ENCODE data around the gene CPTP.
A peak's percentile ranks its signal among the peaks of the same experiment; 100 is the strongest.
"Not testable (repeated sequence)": the region's sequence is repeated elsewhere in the genome, so short reads cannot be mapped to it uniquely, and the experiment has no call there.

CPTP gene

DNA sequence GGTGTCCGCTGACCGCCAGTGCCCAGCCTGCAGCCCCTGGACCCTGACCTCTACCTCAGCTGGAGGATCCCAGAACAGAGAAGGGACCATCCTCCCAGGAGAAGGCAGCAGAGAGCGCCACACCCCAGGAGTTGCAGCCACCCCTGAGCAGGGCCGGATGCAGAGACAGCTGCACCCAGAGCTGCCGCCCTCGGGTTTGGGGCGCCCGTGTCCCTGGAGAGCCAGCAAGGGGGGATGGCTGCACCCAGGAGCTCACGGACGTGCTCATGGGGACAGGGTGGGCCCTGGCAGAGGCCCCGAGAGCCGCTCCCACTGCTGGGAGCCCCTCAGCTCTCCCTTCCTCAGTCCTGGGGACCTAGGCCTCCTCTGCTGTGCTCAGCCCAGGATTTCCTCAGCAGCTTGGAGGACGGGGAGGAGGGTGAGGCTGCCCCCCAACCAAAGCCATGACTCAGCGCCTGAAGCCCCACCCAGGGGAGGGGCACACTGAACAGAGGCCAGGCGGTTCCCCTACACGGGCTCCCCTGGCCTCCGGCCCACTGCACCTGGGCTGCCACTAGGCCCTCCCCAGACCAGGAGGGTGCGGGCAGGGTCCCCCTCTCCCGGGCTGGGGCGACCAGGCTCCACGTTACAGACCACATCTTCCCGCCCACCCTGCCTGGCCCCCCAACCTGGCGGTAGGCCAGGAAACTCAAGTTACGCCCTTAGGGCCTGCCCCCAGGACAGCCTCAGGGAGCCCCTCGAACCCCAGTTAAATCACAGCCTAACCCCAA lies 19.1 kb upstream of the CPTP start:
- DNase-seq (ENCODE audit: low read depth in 1 of 2, low spot score in 1 of 2): peak; percentile 51 to 55

DNA sequence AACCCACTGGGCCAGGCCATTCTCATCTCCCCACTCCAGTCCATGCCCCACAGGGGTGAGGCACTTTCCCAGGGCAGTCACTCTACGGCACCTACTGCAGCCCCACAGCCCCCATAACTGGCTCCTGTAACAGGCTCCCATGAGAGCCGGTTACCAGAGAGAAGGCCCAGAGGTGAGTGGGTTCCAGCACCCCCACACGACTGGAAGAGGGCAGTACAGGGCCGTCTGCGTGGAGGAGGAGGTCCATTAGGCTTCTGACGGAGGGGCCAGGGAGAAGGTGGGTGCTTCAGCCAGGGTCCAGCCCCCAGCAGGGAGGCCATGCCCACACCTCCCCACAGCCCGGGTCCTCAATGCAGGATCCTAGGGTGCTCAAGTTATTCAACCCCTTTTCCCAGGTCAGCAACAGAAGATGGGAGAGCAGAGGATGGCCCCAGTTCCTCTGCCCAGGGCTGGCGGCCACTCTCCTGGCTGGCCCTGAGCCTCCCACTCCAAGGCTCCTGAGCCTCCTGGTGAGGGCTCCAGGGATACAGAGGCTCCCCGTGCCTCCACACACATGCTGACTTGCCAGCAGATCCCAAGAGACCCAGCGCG lies 18.4 kb upstream of the CPTP start:
- no peak for DNase-seq (ENCODE audit: low read depth in 1 of 2, low spot score in 1 of 2)

DNA sequence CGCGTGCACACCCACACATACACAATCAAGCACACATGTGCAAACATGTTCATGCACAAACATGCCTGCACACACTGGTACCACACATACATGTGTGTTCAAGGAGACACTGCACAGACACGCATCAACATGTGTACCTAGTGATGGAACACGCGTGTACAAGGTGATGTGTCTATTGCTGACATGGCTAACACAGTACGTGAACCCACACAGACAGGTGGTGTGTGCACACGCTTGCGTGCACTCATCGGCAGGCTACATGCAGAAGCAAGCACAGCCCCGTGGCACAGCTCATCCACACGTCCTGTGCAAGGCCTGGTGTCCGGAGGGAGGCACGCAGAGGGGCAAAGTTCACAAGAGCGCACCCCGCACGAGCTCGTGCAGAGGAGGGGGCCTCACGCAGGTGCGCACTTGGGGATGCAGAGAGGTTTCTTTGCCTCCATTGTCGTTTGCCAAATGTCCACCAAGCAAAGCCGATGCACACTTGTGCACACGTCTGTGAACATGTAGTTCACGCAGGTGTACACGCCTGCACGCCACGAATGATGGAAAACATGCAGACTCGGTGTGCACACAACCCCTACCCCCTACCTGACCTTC lies 17.8 kb upstream of the CPTP start:
- no peak for DNase-seq (ENCODE audit: low read depth in 1 of 2, low spot score in 1 of 2)

DNA sequence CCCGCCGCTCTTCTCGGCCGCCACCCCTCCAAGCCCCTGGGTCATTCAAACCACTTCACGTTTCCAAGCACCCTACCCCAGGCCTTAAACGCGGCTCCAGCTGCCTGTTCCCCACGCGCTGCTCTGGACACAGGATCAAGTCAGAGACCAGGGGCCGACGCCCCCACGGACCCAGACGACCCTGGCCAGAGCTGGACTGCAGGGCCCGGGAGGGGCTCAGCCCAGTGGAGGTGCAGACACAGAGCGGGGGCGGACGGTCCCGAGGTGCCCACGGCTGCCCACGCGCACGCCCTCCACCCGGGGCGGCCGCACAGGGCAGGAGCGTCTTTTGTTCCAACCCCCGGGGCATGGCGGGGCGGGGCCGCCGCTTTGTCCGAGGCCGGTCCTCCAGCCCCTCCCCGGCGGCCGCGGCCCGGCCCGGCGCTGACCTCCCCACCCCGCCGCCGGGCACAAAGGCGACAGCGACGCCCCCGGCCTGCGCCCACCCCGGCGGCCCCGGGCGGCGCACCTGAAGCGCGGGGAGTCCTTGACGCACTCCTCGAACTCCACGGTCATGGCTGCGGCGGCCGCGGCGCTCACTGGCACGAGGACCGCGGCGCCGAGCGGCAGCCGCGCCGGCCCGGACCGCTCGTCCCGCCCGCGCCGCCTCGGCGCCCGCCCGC lies 17.2 kb upstream of the CPTP start:
- no peak for DNase-seq (ENCODE audit: low read depth in 1 of 2, low spot score in 1 of 2)

DNA sequence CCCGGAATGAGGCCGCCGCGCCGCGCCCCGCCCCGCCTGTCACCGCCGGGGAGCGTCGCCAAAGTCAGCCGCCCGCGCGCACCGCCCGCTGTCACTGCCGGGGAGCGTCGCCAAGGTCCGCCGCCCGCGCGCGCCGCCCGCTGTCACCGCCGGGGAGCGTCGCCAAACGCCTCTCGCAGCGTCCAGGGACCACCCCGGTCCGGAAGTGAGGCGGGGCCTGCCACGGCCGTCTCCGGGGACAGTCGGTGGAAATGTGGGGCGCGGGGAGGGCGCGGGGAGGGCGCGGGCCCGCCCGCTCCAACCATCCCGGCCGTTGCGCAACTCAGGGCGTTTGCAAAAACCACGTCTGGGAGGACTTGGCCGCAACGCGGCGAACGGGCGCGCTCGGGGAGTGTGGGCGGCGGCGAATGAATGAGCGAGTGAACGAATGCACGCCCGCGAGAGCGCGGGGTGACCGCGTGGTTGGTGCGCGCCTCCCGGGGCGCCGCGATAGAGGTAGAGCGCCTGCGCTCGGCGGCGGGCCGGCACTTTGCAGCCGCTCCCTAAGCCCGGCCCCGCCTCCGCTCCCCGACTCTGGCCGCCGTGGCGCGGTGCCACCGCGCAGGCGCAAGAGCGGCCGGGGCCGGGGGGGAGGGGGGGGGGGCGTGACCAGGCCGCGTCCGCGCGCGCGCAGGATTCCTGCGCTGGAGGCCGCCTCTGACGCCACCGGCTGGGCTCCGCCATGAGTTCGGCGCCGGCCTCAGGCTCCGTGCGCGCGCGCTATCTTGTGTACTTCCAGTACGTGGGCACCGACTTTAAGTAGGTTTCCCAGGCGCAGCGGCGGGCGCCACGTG lies 16.5 kb upstream of the CPTP start, which contains the start of the genes ACAP3 and PUSL1:
TSS of gene ACAP3 (minus strand) at position 8 of the 833 bp plus-strand sequence. CDS start 115 bp downstream, outside the sequence.
TSS of gene PUSL1 (plus strand) at position 675 of the 833 bp plus-strand sequence. CDS start at position 722, 47 bp downstream.
- DNase-seq (ENCODE audit: low read depth in 1 of 2, low spot score in 1 of 2): peak; percentile 82 to 83

DNA sequence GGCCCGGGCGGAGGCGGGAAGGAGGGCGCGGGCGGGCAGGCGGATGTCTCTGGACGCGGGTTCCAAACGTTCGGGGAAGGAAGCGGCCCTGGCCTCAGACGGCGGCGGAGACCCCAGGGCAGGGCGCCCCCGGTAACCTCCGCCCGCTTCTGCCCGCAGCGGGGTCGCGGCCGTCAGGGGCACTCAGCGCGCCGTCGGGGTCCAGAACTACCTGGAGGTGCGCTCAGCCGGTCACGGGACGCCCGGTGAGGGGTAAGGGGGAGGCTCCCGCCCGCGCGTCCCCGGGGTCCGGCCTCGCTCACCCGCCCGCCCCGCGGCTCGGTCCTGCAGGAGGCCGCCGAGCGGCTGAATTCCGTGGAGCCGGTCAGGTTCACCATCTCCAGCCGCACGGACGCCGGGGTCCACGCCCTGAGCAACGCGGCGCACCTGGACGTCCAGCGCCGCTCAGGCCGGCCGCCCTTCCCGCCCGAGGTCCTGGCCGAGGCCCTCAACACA lies 15.8 kb upstream of the CPTP start:
- no peak for DNase-seq (ENCODE audit: low read depth in 1 of 2, low spot score in 1 of 2)

DNA sequence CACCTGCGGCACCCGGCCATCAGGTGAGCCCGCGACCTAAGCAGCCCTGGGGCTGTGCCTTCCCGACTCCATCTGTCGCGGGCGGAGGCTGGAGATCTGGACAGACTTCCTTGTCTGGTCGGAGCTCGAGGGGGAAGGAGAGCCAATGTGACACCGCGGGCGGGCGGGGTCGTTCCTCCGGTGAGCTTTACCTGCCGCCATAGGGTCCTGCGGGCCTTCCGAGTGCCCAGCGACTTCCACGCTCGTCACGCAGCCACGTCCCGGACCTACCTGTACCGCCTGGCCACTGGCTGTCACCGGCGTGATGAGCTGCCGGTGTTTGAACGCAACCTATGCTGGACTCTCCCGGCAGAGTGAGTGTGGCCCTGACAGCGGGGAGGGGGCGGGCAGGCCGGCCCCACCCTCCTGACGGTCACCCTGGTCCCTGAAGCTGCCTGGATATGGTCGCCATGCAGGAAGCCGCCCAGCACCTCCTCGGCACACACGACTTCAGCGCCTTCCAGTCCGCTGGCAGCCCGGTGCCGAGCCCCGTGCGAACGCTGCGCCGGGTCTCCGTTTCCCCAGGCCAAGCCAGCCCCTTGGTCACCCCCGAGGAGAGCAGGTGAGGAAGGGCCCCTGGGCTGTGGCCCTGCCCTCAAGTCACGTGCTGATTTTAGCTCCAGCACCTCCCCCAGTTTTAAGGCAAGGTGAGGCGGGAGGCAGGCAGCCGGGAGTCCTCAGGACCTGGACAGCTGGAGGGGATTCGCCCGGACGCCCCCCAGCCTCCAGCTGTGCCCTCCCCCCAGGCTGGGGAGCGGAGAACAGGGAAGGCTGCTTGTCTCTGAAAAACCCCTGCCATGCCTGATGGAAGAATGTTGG lies 15.1 kb upstream of the CPTP start:
- DNase-seq (ENCODE audit: low read depth in 1 of 2, low spot score in 1 of 2): no peak

DNA sequence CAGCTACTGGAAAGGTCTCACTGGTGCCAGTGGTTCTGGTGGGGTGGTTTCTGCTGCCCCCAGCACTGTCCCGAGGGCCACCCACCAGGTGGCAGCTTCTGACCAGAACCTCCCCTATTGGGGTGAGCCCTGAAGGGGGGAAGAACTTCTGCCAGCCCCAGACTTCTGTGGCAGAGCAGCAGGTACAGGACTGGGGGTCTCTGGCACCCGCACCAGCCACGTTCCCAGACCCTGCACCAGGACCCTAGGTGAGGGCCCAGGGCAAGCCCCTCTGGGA lies 14.6 kb upstream of the CPTP start:
- no peak for DNase-seq (ENCODE audit: low read depth in 1 of 2, low spot score in 1 of 2)

DNA sequence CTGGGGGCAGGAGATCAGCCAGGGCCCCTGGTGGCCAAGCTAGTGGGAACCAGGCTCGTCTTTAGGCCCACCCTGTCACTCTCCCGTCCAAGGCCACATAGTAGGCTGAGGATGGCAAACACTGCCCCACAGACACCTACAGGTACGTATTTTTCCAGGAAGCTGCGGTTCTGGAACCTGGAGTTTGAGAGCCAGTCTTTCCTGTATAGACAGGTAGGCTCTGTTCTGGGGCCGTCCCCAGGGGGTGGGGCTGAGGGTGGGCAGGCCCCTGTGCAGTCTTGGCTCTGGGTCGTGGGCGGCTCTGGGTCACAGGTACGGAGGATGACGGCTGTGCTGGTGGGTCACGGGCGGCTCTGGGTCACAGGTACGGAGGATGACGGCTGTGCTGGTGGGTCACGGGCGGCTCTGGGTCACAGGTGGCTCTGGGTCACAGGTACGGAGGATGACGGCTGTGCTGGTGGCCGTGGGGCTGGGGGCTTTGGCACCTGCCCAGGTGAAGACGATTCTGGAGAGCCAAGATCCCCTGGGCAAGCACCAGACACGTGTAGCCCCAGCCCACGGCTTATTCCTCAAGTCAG lies 14.0 kb upstream of the CPTP start:
- no peak for DNase-seq (ENCODE audit: low read depth in 1 of 2, low spot score in 1 of 2)

DNA sequence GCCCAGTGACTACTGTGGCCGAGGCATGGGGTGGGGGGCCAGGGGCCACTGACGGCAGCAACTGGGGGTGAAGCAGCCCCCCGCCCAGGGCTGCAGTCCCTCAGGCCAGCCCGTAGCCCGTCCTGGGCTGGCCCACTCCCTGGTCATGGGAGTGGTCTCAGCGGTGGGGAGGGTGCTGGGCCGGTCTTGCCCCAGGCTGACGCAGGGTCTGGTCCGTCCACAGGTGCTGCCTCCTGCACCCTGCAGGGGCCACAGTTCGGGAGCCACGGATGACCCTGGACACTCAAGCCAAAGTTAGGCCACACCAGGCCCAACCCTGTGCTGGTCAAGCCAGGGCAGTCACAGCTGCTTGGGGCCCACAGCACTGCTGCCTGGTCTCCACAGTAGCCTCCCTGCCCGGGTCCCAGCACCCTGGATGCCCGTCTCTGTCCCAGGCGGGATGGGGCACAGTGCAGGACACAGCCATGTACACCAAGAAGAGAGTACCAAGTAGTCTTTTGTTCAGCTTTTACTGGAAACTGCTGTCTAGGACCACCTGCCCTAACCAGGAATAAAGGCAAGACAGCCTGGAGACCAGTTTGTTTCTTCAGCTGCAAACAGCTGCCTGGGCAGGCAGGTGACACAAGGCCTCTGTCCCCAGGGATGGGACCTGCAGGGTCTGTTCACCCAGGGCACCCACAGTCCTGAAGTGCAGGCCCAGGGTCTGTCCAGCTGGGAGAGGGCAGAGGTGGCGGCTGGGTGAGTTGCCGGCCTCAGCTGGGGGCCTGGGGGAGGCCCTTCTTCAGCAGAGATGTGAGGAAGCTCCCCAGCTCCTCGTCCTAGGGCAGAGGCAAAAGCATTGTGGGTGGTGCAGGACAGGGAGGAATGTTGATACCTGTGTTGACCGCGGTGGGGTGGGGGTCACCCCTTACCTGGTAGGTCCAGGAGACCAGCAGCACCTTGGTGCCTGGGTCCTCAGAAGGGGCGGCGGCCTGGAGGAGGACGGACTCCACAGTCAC lies 13.2 kb upstream of the CPTP start:
- DNase-seq (ENCODE audit: low read depth in 1 of 2, low spot score in 1 of 2): no peak

DNA sequence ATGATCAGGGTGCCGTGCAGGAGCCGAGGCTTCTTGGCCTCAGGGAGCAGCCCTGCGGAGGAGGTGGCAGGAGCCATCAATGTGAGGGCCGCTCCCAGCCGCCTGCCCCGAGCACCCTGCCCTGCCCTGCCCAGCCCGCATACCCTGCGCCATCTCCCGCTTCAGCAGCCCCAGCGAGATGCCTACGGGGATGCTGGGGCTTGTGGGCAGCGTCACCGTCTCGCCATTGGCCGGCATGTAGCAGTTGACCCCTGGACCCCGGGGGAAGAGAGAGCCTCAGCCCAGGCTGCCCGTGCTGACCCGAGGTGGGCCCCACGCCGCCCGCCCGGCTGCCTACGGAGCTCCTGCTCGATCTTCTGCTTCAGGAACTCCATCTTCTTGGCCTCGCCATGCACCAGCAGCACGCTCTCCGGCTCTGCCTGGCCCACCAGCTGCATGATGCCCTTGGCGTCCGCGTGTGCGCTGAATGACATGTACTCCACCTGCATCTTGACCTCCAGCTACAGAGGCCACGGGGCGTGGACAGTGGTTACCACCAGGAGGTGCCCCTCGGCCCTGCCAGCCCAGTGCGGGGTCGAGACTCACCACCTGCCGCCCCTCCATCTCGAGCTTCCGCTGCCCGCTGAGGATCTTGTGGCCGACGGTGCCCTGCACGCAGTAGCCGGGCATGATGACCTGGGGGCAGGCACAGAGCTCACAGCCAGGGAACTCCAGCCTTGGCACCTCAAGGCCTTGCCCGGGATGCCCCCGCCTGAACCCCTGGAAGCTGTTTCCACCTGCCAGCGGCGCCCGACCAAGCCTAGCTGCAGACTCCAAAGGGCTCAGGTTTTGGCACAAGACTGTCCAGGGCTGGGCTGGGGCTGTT lies 11.9 kb upstream of the CPTP start:
- no peak for DNase-seq (ENCODE audit: low read depth in 1 of 2, low spot score in 1 of 2)

DNA sequence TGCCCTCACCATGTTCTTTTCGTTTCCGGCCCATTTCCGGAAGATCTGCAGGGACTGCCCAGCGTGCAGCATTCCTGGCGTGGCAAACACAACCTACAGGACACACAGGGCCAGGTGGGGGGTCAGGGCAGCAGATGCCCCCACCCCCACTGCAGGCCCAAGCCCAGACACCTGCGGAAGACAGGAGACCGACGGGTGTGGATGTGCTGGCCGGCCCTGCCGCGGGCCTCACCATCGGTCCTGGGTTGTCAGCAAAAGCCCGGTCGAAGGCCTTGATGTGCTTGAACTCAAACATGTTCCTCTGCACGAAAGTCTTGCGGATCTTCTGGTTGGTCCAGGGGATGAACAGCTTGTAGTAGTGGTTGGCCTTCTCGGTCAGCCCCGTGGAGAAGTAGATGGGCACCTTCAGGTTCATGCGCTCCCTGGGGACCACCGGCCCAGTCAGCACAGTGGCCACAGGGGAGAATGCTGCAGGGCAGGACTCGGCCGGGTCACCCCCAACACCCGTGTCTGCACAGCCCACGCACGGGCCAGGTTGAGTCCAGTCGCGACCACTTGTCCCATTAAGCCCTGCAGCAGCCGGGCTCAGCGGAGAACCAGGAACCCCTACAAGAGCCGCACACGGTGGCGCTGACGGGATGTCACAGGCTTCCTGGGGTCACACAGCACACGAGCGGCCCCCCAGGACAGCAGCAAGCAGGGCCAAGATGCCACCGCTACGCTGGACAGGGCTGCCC lies 10.9 kb upstream of the CPTP start:
- DNase-seq (ENCODE audit: low read depth in 1 of 2, low spot score in 1 of 2): no peak

DNA sequence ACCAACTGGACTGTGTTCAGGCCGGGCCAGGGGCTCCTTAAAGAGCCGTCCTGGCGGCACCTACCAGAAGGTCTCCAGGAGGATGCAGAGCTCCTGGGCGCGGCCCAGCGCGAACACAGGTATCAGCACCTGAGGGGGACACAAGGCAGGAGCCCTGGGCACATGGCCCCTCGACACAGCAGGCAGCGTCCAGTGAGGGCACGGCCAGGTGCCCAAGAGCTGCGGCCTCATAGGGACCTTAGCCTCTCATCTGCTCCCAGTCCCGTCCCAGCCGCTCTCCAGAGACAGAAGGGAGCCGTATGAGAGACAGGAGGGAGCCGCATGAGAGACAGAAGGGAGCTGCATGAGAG lies 10.4 kb upstream of the CPTP start:
- no peak for DNase-seq (ENCODE audit: low read depth in 1 of 2, low spot score in 1 of 2)

DNA sequence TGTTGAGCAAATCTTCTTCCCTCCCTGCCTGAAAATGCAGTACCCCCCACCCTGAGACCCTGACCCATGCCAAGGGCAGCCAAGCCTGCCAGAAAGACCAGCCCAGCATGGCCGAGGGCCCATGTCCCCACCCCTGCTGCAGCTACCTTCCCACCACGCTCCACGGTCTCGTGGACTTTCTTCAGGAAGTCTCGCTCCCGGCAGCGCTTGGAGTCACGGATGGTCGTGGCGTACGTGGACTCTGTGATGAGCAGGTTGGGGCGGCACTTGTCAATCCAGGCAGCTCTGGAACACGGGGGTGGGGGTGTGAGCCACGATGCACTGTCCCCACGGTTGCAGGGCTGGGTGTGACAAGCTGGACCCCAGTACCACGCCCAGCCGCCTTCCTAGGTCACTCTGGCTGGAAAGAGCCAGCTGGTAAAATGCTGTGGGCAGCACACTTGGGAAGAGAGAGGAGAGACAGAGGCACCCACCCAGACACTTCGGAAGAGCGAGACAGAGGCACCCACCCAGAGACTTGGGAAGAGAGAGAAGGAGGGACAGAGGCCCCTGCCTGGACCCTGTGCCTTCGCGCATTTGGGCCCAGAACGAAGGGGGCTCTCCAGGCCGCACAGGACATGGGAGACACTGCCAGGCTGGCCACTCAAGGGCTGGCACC lies 9.8 kb upstream of the CPTP start:
- DNase-seq (ENCODE audit: low read depth in 1 of 2, low spot score in 1 of 2): no peak

DNA sequence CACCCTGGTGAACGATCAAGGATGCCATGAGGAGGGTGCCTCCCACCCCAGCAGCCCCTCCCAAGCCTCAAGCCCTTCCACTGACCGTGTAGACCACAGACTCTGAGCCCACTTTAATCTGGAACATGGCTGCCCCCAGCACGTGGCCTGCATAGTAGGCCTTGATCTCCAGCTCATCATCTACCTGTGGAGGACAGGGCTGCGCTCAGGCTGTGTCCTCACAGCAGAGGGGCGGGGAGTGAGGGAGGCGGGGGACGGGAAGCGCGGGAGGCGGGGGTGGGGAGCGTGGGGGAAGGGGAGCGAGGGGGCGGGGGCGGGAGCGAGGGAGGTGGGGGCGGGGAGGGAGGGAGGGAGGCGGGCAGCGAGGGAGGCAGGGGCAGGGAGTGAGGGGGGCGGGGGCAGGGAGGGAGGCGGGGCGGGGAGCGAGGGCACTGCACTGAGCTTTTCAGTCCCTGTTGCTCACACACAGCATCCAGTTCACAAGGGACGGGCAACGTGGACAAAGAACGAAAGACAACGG lies 9.1 kb upstream of the CPTP start:
- no peak for DNase-seq (ENCODE audit: low read depth in 1 of 2, low spot score in 1 of 2)

DNA sequence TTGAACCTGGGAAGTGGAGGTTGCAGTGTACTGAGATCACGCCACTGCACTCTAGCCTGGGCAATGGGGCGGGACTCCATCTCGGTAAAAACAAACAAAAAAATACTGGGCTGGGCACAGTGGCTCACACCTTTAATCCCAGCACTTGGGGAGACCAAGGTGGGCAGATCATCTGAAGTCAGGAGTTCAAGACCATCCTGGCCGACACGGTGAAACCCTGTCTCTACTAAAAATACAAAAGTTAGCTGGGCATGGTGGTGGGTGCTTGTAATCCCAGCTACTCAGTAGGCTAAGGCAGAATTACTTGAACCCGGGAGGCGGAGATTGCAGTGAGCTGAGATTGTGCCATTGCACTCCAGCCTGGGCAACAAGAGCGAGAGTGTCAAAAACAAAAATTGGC lies 8.4 kb upstream of the CPTP start:
- DNase-seq (ENCODE audit: low read depth in 1 of 2, low spot score in 1 of 2): not testable (repeated sequence)
